HEK293T (cell line): ENCODE data around the gene DDX5.

Experiments
- CTCF ChIA-PET: fragments of 350-600 bp; formaldehyde crosslinking; extraction: SDS; loops from one replicate; lab custom pipeline; 2021; ENCODE audit warnings: antibody characterized with exemption, inconsistent platforms; lab: Yijun Ruan, JAX
- POLR2A ChIA-PET: fragments of 350-600 bp; formaldehyde crosslinking; extraction: SDS; loops from one replicate; lab custom pipeline; 2020; ENCODE audit warnings: antibody characterized with exemption, inconsistent platforms; lab: Yijun Ruan, JAX
- DNase-seq: peaks from one replicate; pipeline ENCODE4 v3.0.0; 2012; ENCODE audit warnings: mixed read lengths; ENCODE audit errors: extremely low spot score
- ARNT ChIP-seq: fragments of 450-650 bp; IDR thresholded peaks from 2 replicates; pipeline ENCODE4 v1.6.1; 2017; ENCODE audit warnings: mild to moderate bottlenecking
- BHLHE40 ChIP-seq: fragments of 450-650 bp; IDR thresholded peaks from 2 replicates; pipeline ENCODE4 v1.6.1; 2016; ENCODE audit warnings: mild to moderate bottlenecking, moderate library complexity, borderline replicate concordance
- CTBP1 ChIP-seq: fragments of 450-650 bp; IDR thresholded peaks from 2 replicates; pipeline ENCODE4 v1.6.1; 2016; ENCODE audit warnings: borderline replicate concordance
- ELF4 ChIP-seq: fragments of 450-650 bp; IDR thresholded peaks from 2 replicates; pipeline ENCODE4 v1.6.1; 2017; ENCODE audit warnings: antibody characterized with exemption
- FOXA1 ChIP-seq: fragments of 450-650 bp; IDR thresholded peaks from 2 replicates; pipeline ENCODE4 v1.6.1; 2016; ENCODE audit warnings: mild to moderate bottlenecking
- FOXK2 ChIP-seq: fragments of 450-650 bp; IDR thresholded peaks from 2 replicates; pipeline ENCODE4 v1.6.1; 2016; ENCODE audit warnings: mild to moderate bottlenecking
- FOXM1 ChIP-seq: fragments of 450-650 bp; IDR thresholded peaks from 2 replicates; pipeline ENCODE4 v1.6.1; 2017; ENCODE audit warnings: mild to moderate bottlenecking, borderline replicate concordance
- HDGF ChIP-seq: fragments of 450-650 bp; IDR thresholded peaks from 2 replicates; pipeline ENCODE4 v1.6.1; 2017; ENCODE audit warnings: antibody characterized with exemption, borderline replicate concordance
- L3MBTL2 ChIP-seq: fragments of 450-650 bp; conservative IDR thresholded peaks from 2 replicates; pipeline ENCODE4 v1.6.1; 2016; ENCODE audit warnings: mild to moderate bottlenecking
- LEF1 ChIP-seq: fragments of 450-650 bp; IDR thresholded peaks from 2 replicates; pipeline ENCODE4 v1.6.1; 2017; ENCODE audit warnings: mild to moderate bottlenecking, borderline replicate concordance
- NFRKB ChIP-seq: fragments of 450-650 bp; IDR thresholded peaks from 2 replicates; pipeline ENCODE4 v1.6.1; 2016; ENCODE audit warnings: mild to moderate bottlenecking, moderate library complexity
- PKNOX1 ChIP-seq: fragments of 450-650 bp; IDR thresholded peaks from 2 replicates; pipeline ENCODE4 v1.6.1; 2016
- SP1 ChIP-seq: fragments of 450-650 bp; IDR thresholded peaks from 2 replicates; pipeline ENCODE4 v1.6.1; 2017
- SUZ12 ChIP-seq: fragments of 450-650 bp; IDR thresholded peaks from 2 replicates; pipeline ENCODE4 v1.6.1; 2016; ENCODE audit warnings: mild to moderate bottlenecking
- TARDBP ChIP-seq: fragments of 450-650 bp; IDR thresholded peaks from 2 replicates; pipeline ENCODE4 v1.6.1; 2016
- ZNF384 ChIP-seq: fragments of 450-650 bp; IDR thresholded peaks from 2 replicates; pipeline ENCODE4 v1.6.1; 2016

Gene DDX5

GRCh38 chr17:64492481-64493109 lies 13.5 kb downstream of the DDX5 start:
- no peak for TF ChIP-seq FOXK2
- no peak for TF ChIP-seq SP1
- TF ChIP-seq TARDBP: no peak
- TF ChIP-seq SUZ12: no peak
- TF ChIP-seq PKNOX1: peak; percentile 15; the same call in 1 of the 2 replicates
- TF ChIP-seq LEF1: no peak
- TF ChIP-seq ZNF384: no peak
- DNase-seq: no peak
- ChIA-PET CTCF (interaction anchor here (0.5 to 2.4 kb wide), 7 partner anchors 14 to 1542 kb away, joined by 3 to 14 read pairs (median 4); partner anchors contain the start of genes CEP95 and MILR1), POLR2A (interaction anchor here (1.6 kb wide), 2 partner anchors 10 to 13 kb away, joined by 6 to 11 read pairs; partner anchors contain the start of genes CEP95 and DDX5)

- DNase-seq: no peak
- ChIA-PET CTCF (interaction anchor here (0.5 to 2.4 kb wide), 9 partner anchors 11 to 1542 kb away, joined by 3 to 22 read pairs (median 4); partner anchors contain the start of genes CEP95 and MILR1), POLR2A (interaction anchor here (1.6 to 4.1 kb wide), 3 partner anchors 10 to 14 kb away, joined by 6 to 28 read pairs (median 11); partner anchors contain the start of genes CEP95 and DDX5)
- no peak for TF ChIP-seq NFRKB
- TF ChIP-seq FOXM1: no peak
- no peak for TF ChIP-seq TARDBP
- TF ChIP-seq CTBP1: no peak
- TF ChIP-seq ARNT: no peak
- TF ChIP-seq LEF1: no peak
- TF ChIP-seq L3MBTL2: no peak
- TF ChIP-seq PKNOX1: no peak
- no peak for TF ChIP-seq BHLHE40
- no peak for TF ChIP-seq SUZ12
- TF ChIP-seq SP1: no peak
- TF ChIP-seq ZNF384: no peak
- no peak for TF ChIP-seq ELF4
Observed at GRCh38 chr17:64491994-64492393, 14.1 kb downstream of the DDX5 start.

GRCh38 chr17:64491034-64491860 lies 14.8 kb downstream of the DDX5 start:
- no peak for DNase-seq
- TF ChIP-seq FOXK2: no peak
- no peak for TF ChIP-seq ELF4
- no peak for TF ChIP-seq L3MBTL2
- TF ChIP-seq TARDBP: no peak
- TF ChIP-seq ARNT: no peak
- no peak for TF ChIP-seq SP1
- no peak for TF ChIP-seq ZNF384
- TF ChIP-seq HDGF: no peak
- TF ChIP-seq FOXM1: no peak
- TF ChIP-seq FOXA1: no peak
- TF ChIP-seq CTBP1: no peak
- TF ChIP-seq BHLHE40: no peak
- no peak for TF ChIP-seq PKNOX1
- no peak for TF ChIP-seq SUZ12
- CTCF ChIA-PET: interaction anchor here (0.9 to 2.4 kb wide), 6 partner anchors 10 to 158 kb away, joined by 3 to 22 read pairs (median 10); partner anchors contain the start of gene DDX5
- POLR2A ChIA-PET: interaction anchor here (1.4 to 4.1 kb wide), 3 partner anchors 11 to 15 kb away, joined by 3 to 28 read pairs (median 6); partner anchors contain the start of genes CEP95 and DDX5

- CTCF ChIA-PET: interaction anchor here (0.7 kb wide), 1 partner anchor 46 kb away, joined by 3 read pairs; no protein-coding TSS in a partner anchor
- POLR2A ChIA-PET: interaction anchor here (4.1 kb wide), 1 partner anchor 18 kb away, joined by 28 read pairs; the partner anchor contains the start of genes CEP95 and DDX5
- DNase-seq: no peak
- TF ChIP-seq FOXM1: no peak
- TF ChIP-seq SP1: no peak
- no peak for TF ChIP-seq BHLHE40
- no peak for TF ChIP-seq ELF4
- no peak for TF ChIP-seq PKNOX1
- no peak for TF ChIP-seq FOXK2
- TF ChIP-seq SUZ12: no peak
- no peak for TF ChIP-seq ZNF384
- TF ChIP-seq TARDBP: no peak
- TF ChIP-seq ARNT: no peak
- TF ChIP-seq CTBP1: no peak
- no peak for TF ChIP-seq LEF1
- TF ChIP-seq HDGF: no peak
- TF ChIP-seq L3MBTL2: no peak
- TF ChIP-seq FOXA1: no peak
- no peak for TF ChIP-seq NFRKB
Observed at GRCh38 chr17:64488301-64488700, 17.8 kb downstream of the DDX5 start.

- ChIA-PET POLR2A (interaction anchor here (1.1 kb wide), 1 partner anchor 22 kb away, joined by 6 read pairs; the partner anchor contains the start of genes CEP95 and DDX5), CTCF (no interaction called here)
- DNase-seq: no peak
- TF ChIP-seq FOXK2 (no peak), FOXA1 (no peak), SUZ12 (no peak), FOXM1 (no peak), SP1 (no peak), L3MBTL2 (no peak), ZNF384 (no peak), PKNOX1 (no peak), TARDBP (no peak), HDGF (no peak), LEF1 (no peak), NFRKB (no peak), ELF4 (no peak), BHLHE40 (no peak), CTBP1 (no peak), ARNT (no peak)
Observed at GRCh38 chr17:64484380-64484779, 21.7 kb downstream of the DDX5 start.
